Liver (tissue), 9 donors: ENCODE measurements around the gene THADA. TPM values are rescaled to one million over a fixed set of nuclear protein-coding genes. Genes with fewer than 3 reads are reported as not detected.
A peak's percentile ranks its signal among the peaks of the same experiment; 100 is the strongest.

Experiments used
- DNase-seq: peaks from one replicate; pipeline ENCODE4 v3.0.0-alpha.2; 2017; ENCODE audit warnings: low spot score
- H3K27ac ChIP-seq, 2 donors: one replicate each; pipeline ENCODE4 v1.7.0; 2013; ENCODE audit warnings: inconsistent platforms in 2 of 2, low read length in 2 of 2, control low read depth in 1 of 2, low read depth in 1 of 2, mild to moderate bottlenecking in 1 of 2
- H3K27me3 ChIP-seq, 4 donors: one replicate each; pipeline versions ENCODE4 v1.6.1 to v1.7.0; 2013; ENCODE audit warnings: low read length in 3 of 4, inconsistent platforms in 1 of 4, mild to moderate bottlenecking in 1 of 4, moderate library complexity in 1 of 4; ENCODE audit not compliant: control insufficient read depth in 4 of 4, insufficient read depth in 4 of 4
- H3K36me3 ChIP-seq, 4 donors: one replicate each; pipeline versions ENCODE4 v1.6.1 to v1.7.0; 2013; ENCODE audit warnings: low read length in 3 of 4, mild to moderate bottlenecking in 3 of 4, low read depth in 1 of 4, moderate library complexity in 1 of 4; ENCODE audit not compliant: control insufficient read depth in 4 of 4, insufficient read depth in 3 of 4
- H3K4me1 ChIP-seq, 4 donors: one replicate each; pipeline versions ENCODE4 v1.6.1 to v1.7.0; 2013; ENCODE audit warnings: low read length in 3 of 4, mild to moderate bottlenecking in 3 of 4, moderate library complexity in 1 of 4; ENCODE audit not compliant: control insufficient read depth in 4 of 4, insufficient read depth in 4 of 4
- H3K4me3 ChIP-seq, 3 donors: one replicate each; pipeline versions ENCODE4 v1.6.1 to v1.7.0; 2013; ENCODE audit warnings: low read length in 3 of 3, control low read depth in 1 of 3, low read depth in 1 of 3, mild to moderate bottlenecking in 1 of 3
- H3K9ac ChIP-seq, 2 donors: one replicate each; pipeline ENCODE4 v1.7.0; 2013; ENCODE audit warnings: low read length in 2 of 2, mild to moderate bottlenecking in 2 of 2, moderate library complexity in 2 of 2, control low read depth in 1 of 2, low read depth in 1 of 2
- H3K9me3 ChIP-seq, 4 donors: one replicate each; pipeline versions ENCODE4 v1.6.1 to v1.7.0; 2013; ENCODE audit warnings: low read length in 3 of 4; ENCODE audit not compliant: control insufficient read depth in 4 of 4
- EGR1 ChIP-seq, 2 donors: IDR thresholded peaks; 2 replicates each; pipeline ENCODE4 v1.6.1; 2016 to 2018; ENCODE audit warnings: antibody characterized with exemption in 2 of 2, low read depth in 2 of 2
- FOXA1 ChIP-seq: IDR thresholded peaks from 2 replicates; pipeline ENCODE4 v1.6.1; 2016; ENCODE audit warnings: antibody characterized with exemption
- FOXA2 ChIP-seq: IDR thresholded peaks from 2 replicates; pipeline ENCODE4 v1.6.1; 2016; ENCODE audit warnings: antibody characterized with exemption
- GABPA ChIP-seq, 2 donors: IDR thresholded peaks in 1 of 2; conservative IDR thresholded peaks in 1 of 2; 2 replicates each; pipeline ENCODE4 v1.6.1; 2016; ENCODE audit warnings: antibody characterized with exemption in 2 of 2, mild to moderate bottlenecking in 1 of 2, moderate library complexity in 1 of 2
- HNF4A ChIP-seq, 2 donors: conservative IDR thresholded peaks; 2 replicates each; pipeline ENCODE4 v1.6.1; 2016; ENCODE audit warnings: antibody characterized with exemption in 2 of 2, mild to moderate bottlenecking in 2 of 2
- HNF4G ChIP-seq: IDR thresholded peaks from 2 replicates; pipeline ENCODE4 v1.6.1; 2016; ENCODE audit warnings: antibody characterized with exemption
- JUND ChIP-seq, 2 donors: IDR thresholded peaks; 2 replicates each; pipeline ENCODE4 v1.6.1; 2016; ENCODE audit warnings: antibody characterized with exemption in 2 of 2
- NR2F2 ChIP-seq: IDR thresholded peaks from 2 replicates; pipeline ENCODE4 v1.6.1; 2016; ENCODE audit warnings: antibody characterized with exemption
- RAD21 ChIP-seq, 2 donors: IDR thresholded peaks; 2 replicates each; pipeline ENCODE4 v1.6.1; 2016; ENCODE audit warnings: antibody characterized with exemption in 2 of 2, mild to moderate bottlenecking in 2 of 2
- RXRA ChIP-seq, 2 donors: IDR thresholded peaks; 2 replicates each; pipeline ENCODE4 v1.6.1; 2017 to 2018; ENCODE audit warnings: antibody characterized with exemption in 2 of 2, mild to moderate bottlenecking in 1 of 2
- SP1 ChIP-seq: IDR thresholded peaks from 2 replicates; pipeline ENCODE4 v1.6.1; 2018; ENCODE audit warnings: antibody characterized with exemption, mild to moderate bottlenecking
- TAF1 ChIP-seq: conservative IDR thresholded peaks from 2 replicates; pipeline ENCODE4 v1.6.1; 2016; ENCODE audit warnings: antibody characterized with exemption, mild to moderate bottlenecking
- YY1 ChIP-seq: IDR thresholded peaks from 2 replicates; pipeline ENCODE4 v1.6.1; 2016; ENCODE audit warnings: antibody characterized with exemption, mild to moderate bottlenecking
- WGBS: extraction: QIAGEN DNeasy Blood & Tissue Kit; methylation state at CpG from one replicate; pipeline ENCODE4 v1.1.7; 2013; 5-methylcytosine and 5-hydroxymethylcytosine counted together
- polyA plus RNA-seq, 2 donors: library from polyadenylated mRNA; stranded (reverse) in 1 of 2; unstranded in 1 of 2; fragments of 200-250 nt in 1 of 2; fragments of >200 nt in 1 of 2; fragmentation: Nextera tagmentation in 1 of 2; extraction: Ambion mirVana in 1 of 2; gene quantifications; one replicate each; pipeline versions ENCODE4 v1.2.1 to v1.2.3, GENCODE V29; 2013 to 2015
- total RNA-seq, 2 donors: library from RNA; depleted of rRNA; stranded (reverse); fragments of >200 nt; gene quantifications; one replicate each; pipeline ENCODE4 v1.2.3, GENCODE V29; 2014
- TF ChIP-seq, protein P1 (sequence below): IDR thresholded peaks from 2 replicates; pipeline ENCODE4 v1.6.1; 2016; ENCODE audit warnings: antibody characterized with exemption
- TF ChIP-seq, protein P2 (sequence below): fragments of 150-350 bp; IDR thresholded peaks from 2 replicates; pipeline ENCODE4 v1.5.1; 2017; ENCODE audit warnings: improper control_type of control experiment, low read depth, low read length; ENCODE audit not compliant: missing input control
- TF ChIP-seq, protein P3 (sequence below): IDR thresholded peaks from 2 replicates; pipeline ENCODE4 v1.6.1; 2016; ENCODE audit warnings: antibody characterized with exemption
- TF ChIP-seq, protein P4 (sequence below): IDR thresholded peaks from 2 replicates; pipeline ENCODE4 v1.6.1; 2016; ENCODE audit warnings: antibody characterized with exemption, mild to moderate bottlenecking
- TF ChIP-seq, protein P5 (sequence below): IDR thresholded peaks from 2 replicates; pipeline ENCODE4 v1.6.1; 2016; ENCODE audit warnings: antibody characterized with exemption
- donor health status: healthy.
- donor health status: healthy.
- donor health status: healthy.
- donor health status: healthy.
- donor health status: healthy.

THADA gene
- total and polyA plus RNA-seq, 4 donors, result 12.0 to 37.2 (median 22.3) TPM

DNA sequence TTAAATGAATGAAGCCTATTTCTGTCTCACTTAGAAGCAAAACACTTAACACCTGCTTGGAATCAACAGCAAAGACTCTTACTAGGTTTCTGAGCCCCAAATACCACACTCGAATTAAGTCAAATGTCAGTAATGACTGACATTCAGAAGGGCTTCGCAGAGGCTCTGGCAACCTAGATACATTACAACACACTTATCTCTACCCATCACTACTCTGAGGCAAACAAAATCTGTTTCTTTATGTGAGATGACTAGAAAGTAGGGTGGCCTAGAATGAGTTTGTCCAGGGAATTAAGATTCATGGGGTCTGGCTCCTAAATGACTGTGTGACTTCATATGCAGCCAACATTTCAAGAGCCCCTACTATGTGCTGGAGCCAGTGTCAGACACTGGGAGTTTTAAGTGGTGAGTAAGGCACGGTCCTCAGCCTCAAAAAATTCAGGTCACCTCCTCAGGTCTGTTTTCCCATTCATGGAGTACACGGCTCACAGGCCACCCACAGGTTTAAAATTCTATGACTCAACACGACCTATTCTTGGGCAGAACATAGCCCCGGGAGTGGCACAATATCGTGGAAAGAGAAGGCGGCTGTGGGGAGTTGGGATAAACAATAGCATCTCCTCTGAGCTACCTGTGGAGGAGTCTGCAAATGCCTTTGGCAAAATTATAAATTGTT is 219.2 kb downstream of the THADA start:
- DNase-seq, result no peak
- Histone ChIP-seq H3K9me3 (no peaks in the 10 kb centered on the region), H3K27me3 (no peaks in the 10 kb centered on the region), H3K36me3 (no peaks in the 10 kb centered on the region), H3K4me3 (no peak overlapping the region), H3K27ac (peak overlapping the region; percentile 73 to 76), H3K4me1 (peaks cover 6 to 34% (median 29%) of the 10 kb centered on the region in 4 donors), H3K9ac (no peak overlapping the region)
- WGBS, result 71% methylated on average over 8 of the region's 8 CpGs
- TF ChIP-seq GABPA (IDR thresholded peaks at IDR 0.05 in 1 of 2, conservative IDR thresholded peaks at IDR 0.05 in 1 of 2), result no peak
- peak in 1 of 2 donors; percentile 18 for TF ChIP-seq RAD21 (IDR thresholded peaks at IDR 0.05)

DNA sequence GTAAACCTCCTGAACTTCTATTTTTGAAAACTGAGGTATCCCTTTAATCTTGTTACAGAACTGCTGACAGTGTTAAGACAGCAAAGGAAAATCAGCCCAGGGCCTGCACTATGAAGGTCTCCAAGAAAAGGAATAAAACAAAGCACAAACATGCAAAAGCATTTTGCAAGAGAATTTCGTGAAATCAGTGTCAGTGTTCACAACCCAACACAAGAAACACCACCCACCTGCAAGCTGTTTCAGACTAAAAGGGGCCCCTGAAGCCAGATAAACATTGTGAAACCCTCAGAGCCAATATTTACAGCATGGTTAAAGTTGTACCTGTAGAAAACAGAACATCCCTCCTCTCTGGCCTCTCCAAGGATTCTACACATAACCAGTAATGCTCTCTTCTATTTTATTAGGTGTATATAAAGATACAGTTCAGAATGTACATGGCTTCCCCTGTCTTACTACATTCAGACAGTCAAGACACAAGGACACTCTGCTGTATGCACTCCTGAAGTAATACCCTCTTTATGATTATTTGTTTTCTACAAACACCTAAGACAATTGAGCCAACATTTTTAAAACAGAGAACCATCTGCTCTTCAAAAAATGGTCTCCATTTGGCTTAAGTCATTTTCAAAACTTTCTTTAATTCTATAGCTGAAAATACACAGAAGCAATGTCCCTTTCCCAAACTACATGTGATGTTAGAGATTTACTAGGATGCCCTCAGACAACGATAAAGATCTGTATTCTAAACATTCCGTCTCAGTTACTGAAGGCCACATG is 219.9 kb downstream of the THADA start:
- Histone ChIP-seq H3K27me3 (no peaks in the 10 kb centered on the region), H3K4me1 (peaks cover 7 to 41% (median 35%) of the 10 kb centered on the region in 4 donors), H3K9me3 (no peaks in the 10 kb centered on the region), H3K9ac (peak overlapping the region in 1 of 2 donors; percentile 32), H3K27ac (peak overlapping the region; percentile 73 to 76), H3K36me3 (no peaks in the 10 kb centered on the region), H3K4me3 (no peak overlapping the region)
- TF ChIP-seq, protein P1, sequence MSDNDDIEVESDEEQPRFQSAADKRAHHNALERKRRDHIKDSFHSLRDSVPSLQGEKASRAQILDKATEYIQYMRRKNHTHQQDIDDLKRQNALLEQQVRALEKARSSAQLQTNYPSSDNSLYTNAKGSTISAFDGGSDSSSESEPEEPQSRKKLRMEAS, result no peak
- TF ChIP-seq GABPA (IDR thresholded peaks at IDR 0.05 in 1 of 2, conservative IDR thresholded peaks at IDR 0.05 in 1 of 2) (peak in 1 of 2 donors; percentile 35), YY1 (peak; percentile 64), RAD21 (IDR thresholded peaks at IDR 0.05) (peak; percentile 50 to 64), RXRA (IDR thresholded peaks at IDR 0.05) (peak; percentile 49 to 77), HNF4A (conservative IDR thresholded peaks at IDR 0.05) (peak; percentile 61 to 73), SP1 (peak; percentile 34), JUND (IDR thresholded peaks at IDR 0.05) (peak in 1 of 2 donors; percentile 52), EGR1 (IDR thresholded peaks at IDR 0.05; ENCODE audit: low read depth in 2 of 2) (no peak), FOXA2 (peak; percentile 89), HNF4G (no peak), TAF1 (no peak), NR2F2 (no peak), FOXA1 (peak; percentile 63)
- TF ChIP-seq, protein P2, sequence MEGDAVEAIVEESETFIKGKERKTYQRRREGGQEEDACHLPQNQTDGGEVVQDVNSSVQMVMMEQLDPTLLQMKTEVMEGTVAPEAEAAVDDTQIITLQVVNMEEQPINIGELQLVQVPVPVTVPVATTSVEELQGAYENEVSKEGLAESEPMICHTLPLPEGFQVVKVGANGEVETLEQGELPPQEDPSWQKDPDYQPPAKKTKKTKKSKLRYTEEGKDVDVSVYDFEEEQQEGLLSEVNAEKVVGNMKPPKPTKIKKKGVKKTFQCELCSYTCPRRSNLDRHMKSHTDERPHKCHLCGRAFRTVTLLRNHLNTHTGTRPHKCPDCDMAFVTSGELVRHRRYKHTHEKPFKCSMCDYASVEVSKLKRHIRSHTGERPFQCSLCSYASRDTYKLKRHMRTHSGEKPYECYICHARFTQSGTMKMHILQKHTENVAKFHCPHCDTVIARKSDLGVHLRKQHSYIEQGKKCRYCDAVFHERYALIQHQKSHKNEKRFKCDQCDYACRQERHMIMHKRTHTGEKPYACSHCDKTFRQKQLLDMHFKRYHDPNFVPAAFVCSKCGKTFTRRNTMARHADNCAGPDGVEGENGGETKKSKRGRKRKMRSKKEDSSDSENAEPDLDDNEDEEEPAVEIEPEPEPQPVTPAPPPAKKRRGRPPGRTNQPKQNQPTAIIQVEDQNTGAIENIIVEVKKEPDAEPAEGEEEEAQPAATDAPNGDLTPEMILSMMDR, result no peak
- TF ChIP-seq, protein P3, sequence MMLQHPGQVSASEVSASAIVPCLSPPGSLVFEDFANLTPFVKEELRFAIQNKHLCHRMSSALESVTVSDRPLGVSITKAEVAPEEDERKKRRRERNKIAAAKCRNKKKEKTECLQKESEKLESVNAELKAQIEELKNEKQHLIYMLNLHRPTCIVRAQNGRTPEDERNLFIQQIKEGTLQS, result no peak
- TF ChIP-seq, protein P4, sequence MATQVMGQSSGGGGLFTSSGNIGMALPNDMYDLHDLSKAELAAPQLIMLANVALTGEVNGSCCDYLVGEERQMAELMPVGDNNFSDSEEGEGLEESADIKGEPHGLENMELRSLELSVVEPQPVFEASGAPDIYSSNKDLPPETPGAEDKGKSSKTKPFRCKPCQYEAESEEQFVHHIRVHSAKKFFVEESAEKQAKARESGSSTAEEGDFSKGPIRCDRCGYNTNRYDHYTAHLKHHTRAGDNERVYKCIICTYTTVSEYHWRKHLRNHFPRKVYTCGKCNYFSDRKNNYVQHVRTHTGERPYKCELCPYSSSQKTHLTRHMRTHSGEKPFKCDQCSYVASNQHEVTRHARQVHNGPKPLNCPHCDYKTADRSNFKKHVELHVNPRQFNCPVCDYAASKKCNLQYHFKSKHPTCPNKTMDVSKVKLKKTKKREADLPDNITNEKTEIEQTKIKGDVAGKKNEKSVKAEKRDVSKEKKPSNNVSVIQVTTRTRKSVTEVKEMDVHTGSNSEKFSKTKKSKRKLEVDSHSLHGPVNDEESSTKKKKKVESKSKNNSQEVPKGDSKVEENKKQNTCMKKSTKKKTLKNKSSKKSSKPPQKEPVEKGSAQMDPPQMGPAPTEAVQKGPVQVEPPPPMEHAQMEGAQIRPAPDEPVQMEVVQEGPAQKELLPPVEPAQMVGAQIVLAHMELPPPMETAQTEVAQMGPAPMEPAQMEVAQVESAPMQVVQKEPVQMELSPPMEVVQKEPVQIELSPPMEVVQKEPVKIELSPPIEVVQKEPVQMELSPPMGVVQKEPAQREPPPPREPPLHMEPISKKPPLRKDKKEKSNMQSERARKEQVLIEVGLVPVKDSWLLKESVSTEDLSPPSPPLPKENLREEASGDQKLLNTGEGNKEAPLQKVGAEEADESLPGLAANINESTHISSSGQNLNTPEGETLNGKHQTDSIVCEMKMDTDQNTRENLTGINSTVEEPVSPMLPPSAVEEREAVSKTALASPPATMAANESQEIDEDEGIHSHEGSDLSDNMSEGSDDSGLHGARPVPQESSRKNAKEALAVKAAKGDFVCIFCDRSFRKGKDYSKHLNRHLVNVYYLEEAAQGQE, result peak; percentile 43
- TF ChIP-seq, protein P5, sequence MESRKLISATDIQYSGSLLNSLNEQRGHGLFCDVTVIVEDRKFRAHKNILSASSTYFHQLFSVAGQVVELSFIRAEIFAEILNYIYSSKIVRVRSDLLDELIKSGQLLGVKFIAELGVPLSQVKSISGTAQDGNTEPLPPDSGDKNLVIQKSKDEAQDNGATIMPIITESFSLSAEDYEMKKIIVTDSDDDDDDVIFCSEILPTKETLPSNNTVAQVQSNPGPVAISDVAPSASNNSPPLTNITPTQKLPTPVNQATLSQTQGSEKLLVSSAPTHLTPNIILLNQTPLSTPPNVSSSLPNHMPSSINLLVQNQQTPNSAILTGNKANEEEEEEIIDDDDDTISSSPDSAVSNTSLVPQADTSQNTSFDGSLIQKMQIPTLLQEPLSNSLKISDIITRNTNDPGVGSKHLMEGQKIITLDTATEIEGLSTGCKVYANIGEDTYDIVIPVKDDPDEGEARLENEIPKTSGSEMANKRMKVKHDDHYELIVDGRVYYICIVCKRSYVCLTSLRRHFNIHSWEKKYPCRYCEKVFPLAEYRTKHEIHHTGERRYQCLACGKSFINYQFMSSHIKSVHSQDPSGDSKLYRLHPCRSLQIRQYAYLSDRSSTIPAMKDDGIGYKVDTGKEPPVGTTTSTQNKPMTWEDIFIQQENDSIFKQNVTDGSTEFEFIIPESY, result peak; percentile 58
- DNase-seq, result no peak
- 40% methylated on average over 3 of the region's 3 CpGs for WGBS
